ENCODE results near the gene BLZF1. TPM values are rescaled to one million over a fixed set of nuclear protein-coding genes. Genes with fewer than 3 reads are reported as not detected.

BLZF1 gene
- total RNA-seq, 1 experiment from 2014 or later = 40.2 TPM

Other genes starting within 250 kb of the BLZF1 start
- gene NME7, start 398 bp upstream of the BLZF1 start, total RNA-seq (2014; rRNA removed; shearing (Covaris generic)) = 25.9 and 28.1 TPM in 2 replicates
- gene CCDC181, start 59.3 kb downstream of the BLZF1 start, total RNA-seq (2014; rRNA removed; shearing (Covaris generic)) = 0.17 TPM in 1 of 2 replicates, not detected in the other
- 20.3 and 23.1 TPM in 2 replicates for gene SLC19A2, start 117.7 kb downstream of the BLZF1 start, total RNA-seq (2014; rRNA removed; shearing (Covaris generic))
- not detected in 2 replicates for gene F5, start 218.3 kb downstream of the BLZF1 start, total RNA-seq (2014; rRNA removed; shearing (Covaris generic))

All from NCI-H460 (cell line).